ENCODE measurements around the gene PRLHR.

PRLHR gene

DNA sequence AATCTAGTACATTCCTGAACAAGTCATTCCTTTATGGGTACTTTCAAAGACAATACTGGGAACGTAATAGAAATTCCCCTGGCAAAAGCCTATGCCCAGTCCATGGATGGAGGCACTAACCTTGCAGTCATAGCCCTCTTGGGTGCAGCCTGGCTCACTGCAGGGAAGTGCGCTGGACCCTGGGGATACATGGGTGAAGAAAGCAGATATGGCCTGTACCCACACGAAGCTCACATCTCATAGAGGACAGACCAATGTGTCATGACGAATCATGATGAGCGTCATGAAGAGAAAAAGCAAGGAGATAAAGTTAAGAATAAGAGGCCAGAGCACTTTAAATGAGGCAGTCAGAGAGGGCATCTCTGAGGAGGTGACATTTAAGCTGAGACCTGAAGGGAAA lies 11.8 kb downstream of the PRLHR start:
- no peaks in the 10 kb centered on the region for H3K79me2 ChIP-seq (ENCODE audit: insufficient read depth, low read length)
- H3K27me3 ChIP-seq (ENCODE audit: insufficient read depth, low read length, poor library complexity): peaks cover 9% of the 10 kb centered on the region
- H3K4me2 ChIP-seq (ENCODE audit: insufficient read depth, low read length): no peak overlapping the region
- no peak overlapping the region for H3K27ac ChIP-seq (ENCODE audit: low read length)
- DNase-seq (no peak), ATAC-seq (ENCODE audit: insufficient read depth, low read depth) (no peak)
- H3K36me3 ChIP-seq (ENCODE audit: insufficient read depth, low read length): no peaks in the 10 kb centered on the region
- no peaks in the 10 kb centered on the region for H4K20me1 ChIP-seq (ENCODE audit: insufficient read depth, low read length)
- no peak overlapping the region for H3K4me3 ChIP-seq (ENCODE audit: low read depth in 1 of 2, low read length in 2 of 2)
- H3K9ac ChIP-seq (ENCODE audit: low read depth, low read length): no peak overlapping the region
- H3K9me3 ChIP-seq (ENCODE audit: insufficient read depth, low read length, severe bottlenecking): no peaks in the 10 kb centered on the region
- H2AFZ ChIP-seq (ENCODE audit: low read depth, low read length): no peak overlapping the region
- TF ChIP-seq CTCF (IDR thresholded peaks at IDR 0.05; ENCODE audit: borderline replicate concordance, extremely low read depth, low read length, poor library complexity, severe bottlenecking) (no peak), EZH2 (IDR thresholded peaks at IDR 0.05; ENCODE audit: borderline replicate concordance, low read depth, low read length, severe bottlenecking) (no peak)
- H3K4me1 ChIP-seq (ENCODE audit: insufficient read depth, low read length): no peaks in the 10 kb centered on the region

DNA sequence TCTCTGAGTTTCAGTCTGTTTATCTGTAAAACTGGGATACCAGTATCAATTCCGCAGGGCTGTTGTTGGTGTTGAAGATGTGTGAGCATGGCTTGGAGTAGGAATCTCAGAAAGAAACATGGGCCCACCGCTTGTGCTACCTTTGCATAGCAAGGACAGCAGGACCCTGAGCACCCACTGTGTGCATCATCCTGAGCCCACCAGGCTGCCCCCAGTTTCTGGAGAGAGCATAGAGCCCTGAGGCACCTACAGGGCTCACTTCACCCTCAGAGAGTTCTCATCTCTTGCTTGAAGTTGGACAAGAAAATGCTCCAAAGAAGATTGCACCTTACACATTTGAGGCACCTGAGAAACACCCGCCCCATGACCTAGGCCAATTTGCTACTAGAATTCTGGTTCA lies 12.9 kb downstream of the PRLHR start:
- Histone ChIP-seq H3K4me3 (ENCODE audit: low read depth in 1 of 2, low read length in 2 of 2) (no peak overlapping the region), H3K27ac (ENCODE audit: low read length) (no peak overlapping the region), H3K36me3 (ENCODE audit: insufficient read depth, low read length) (no peaks in the 10 kb centered on the region), H3K4me1 (ENCODE audit: insufficient read depth, low read length) (no peaks in the 10 kb centered on the region), H2AFZ (ENCODE audit: low read depth, low read length) (no peak overlapping the region), H4K20me1 (ENCODE audit: insufficient read depth, low read length) (no peaks in the 10 kb centered on the region), H3K9ac (ENCODE audit: low read depth, low read length) (no peak overlapping the region), H3K9me3 (ENCODE audit: insufficient read depth, low read length, severe bottlenecking) (no peaks in the 10 kb centered on the region), H3K4me2 (ENCODE audit: insufficient read depth, low read length) (no peak overlapping the region), H3K79me2 (ENCODE audit: insufficient read depth, low read length) (no peaks in the 10 kb centered on the region), H3K27me3 (ENCODE audit: insufficient read depth, low read length, poor library complexity) (peaks cover 4% of the 10 kb centered on the region)
- no peak for DNase-seq
- TF ChIP-seq CTCF (IDR thresholded peaks at IDR 0.05; ENCODE audit: borderline replicate concordance, extremely low read depth, low read length, poor library complexity, severe bottlenecking): no peak
- TF ChIP-seq EZH2 (IDR thresholded peaks at IDR 0.05; ENCODE audit: borderline replicate concordance, low read depth, low read length, severe bottlenecking): no peak
- ATAC-seq (ENCODE audit: insufficient read depth, low read depth): no peak

DNA sequence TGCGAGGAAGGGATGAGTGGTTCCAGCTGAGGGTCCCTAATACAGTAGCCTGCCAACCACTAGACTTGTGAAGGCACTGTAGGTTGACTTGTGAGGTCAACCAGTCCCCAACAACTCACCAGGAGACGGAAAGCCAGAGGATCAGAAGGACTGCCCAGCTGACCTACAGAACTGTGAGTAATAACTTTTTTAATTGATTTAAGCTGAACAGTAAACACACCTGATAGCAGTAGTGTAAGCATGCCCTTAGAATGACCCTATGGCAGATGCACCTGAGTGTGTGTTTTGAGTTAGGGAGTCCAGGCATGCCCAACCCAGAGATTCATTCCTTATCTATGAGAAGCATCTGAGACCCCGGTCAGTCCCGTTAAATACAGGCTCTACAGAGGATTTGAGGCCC lies 14.1 kb downstream of the PRLHR start:
- Histone ChIP-seq H3K4me2 (ENCODE audit: insufficient read depth, low read length) (no peak overlapping the region), H3K79me2 (ENCODE audit: insufficient read depth, low read length) (no peaks in the 10 kb centered on the region), H3K27ac (ENCODE audit: low read length) (no peak overlapping the region), H3K36me3 (ENCODE audit: insufficient read depth, low read length) (no peaks in the 10 kb centered on the region), H3K4me1 (ENCODE audit: insufficient read depth, low read length) (no peaks in the 10 kb centered on the region), H2AFZ (ENCODE audit: low read depth, low read length) (no peak overlapping the region), H3K4me3 (ENCODE audit: low read depth in 1 of 2, low read length in 2 of 2) (no peak overlapping the region), H3K27me3 (ENCODE audit: insufficient read depth, low read length, poor library complexity) (peaks cover 7% of the 10 kb centered on the region), H3K9ac (ENCODE audit: low read depth, low read length) (no peak overlapping the region), H3K9me3 (ENCODE audit: insufficient read depth, low read length, severe bottlenecking) (no peaks in the 10 kb centered on the region), H4K20me1 (ENCODE audit: insufficient read depth, low read length) (no peaks in the 10 kb centered on the region)
- no peak for ATAC-seq (ENCODE audit: insufficient read depth, low read depth)
- DNase-seq: no peak
- TF ChIP-seq CTCF (IDR thresholded peaks at IDR 0.05; ENCODE audit: borderline replicate concordance, extremely low read depth, low read length, poor library complexity, severe bottlenecking): no peak
- TF ChIP-seq EZH2 (IDR thresholded peaks at IDR 0.05; ENCODE audit: borderline replicate concordance, low read depth, low read length, severe bottlenecking): no peak

- no peak overlapping the region for H3K4me3 ChIP-seq (ENCODE audit: low read depth in 1 of 2, low read length in 2 of 2)
- H3K9me3 ChIP-seq (ENCODE audit: insufficient read depth, low read length, severe bottlenecking): no peaks in the 10 kb centered on the region
- H4K20me1 ChIP-seq (ENCODE audit: insufficient read depth, low read length): no peaks in the 10 kb centered on the region
- no peak overlapping the region for H2AFZ ChIP-seq (ENCODE audit: low read depth, low read length)
- TF ChIP-seq CTCF (IDR thresholded peaks at IDR 0.05; ENCODE audit: borderline replicate concordance, extremely low read depth, low read length, poor library complexity, severe bottlenecking) (no peak), EZH2 (IDR thresholded peaks at IDR 0.05; ENCODE audit: borderline replicate concordance, low read depth, low read length, severe bottlenecking) (no peak)
- no peak overlapping the region for H3K4me2 ChIP-seq (ENCODE audit: insufficient read depth, low read length)
- H3K4me1 ChIP-seq (ENCODE audit: insufficient read depth, low read length): no peaks in the 10 kb centered on the region
- no peak for DNase-seq
- peaks cover 10% of the 10 kb centered on the region for H3K27me3 ChIP-seq (ENCODE audit: insufficient read depth, low read length, poor library complexity)
- ATAC-seq (ENCODE audit: insufficient read depth, low read depth): no peak
- no peak overlapping the region for H3K27ac ChIP-seq (ENCODE audit: low read length)
- no peaks in the 10 kb centered on the region for H3K36me3 ChIP-seq (ENCODE audit: insufficient read depth, low read length)
- no peaks in the 10 kb centered on the region for H3K79me2 ChIP-seq (ENCODE audit: insufficient read depth, low read length)
- no peak overlapping the region for H3K9ac ChIP-seq (ENCODE audit: low read depth, low read length)
Measured at GRCh38 chr10:118580702-118581101, 14.7 kb downstream of the PRLHR start.

All from DND-41 (cell line).